ENCODE measurements around the gene HTR2B. TPM values are rescaled to one million over a fixed set of nuclear protein-coding genes. Genes with fewer than 3 reads are reported as not detected.

HTR2B gene
- total RNA-seq, 1 experiment from 2014 or later = not detected

DNA sequence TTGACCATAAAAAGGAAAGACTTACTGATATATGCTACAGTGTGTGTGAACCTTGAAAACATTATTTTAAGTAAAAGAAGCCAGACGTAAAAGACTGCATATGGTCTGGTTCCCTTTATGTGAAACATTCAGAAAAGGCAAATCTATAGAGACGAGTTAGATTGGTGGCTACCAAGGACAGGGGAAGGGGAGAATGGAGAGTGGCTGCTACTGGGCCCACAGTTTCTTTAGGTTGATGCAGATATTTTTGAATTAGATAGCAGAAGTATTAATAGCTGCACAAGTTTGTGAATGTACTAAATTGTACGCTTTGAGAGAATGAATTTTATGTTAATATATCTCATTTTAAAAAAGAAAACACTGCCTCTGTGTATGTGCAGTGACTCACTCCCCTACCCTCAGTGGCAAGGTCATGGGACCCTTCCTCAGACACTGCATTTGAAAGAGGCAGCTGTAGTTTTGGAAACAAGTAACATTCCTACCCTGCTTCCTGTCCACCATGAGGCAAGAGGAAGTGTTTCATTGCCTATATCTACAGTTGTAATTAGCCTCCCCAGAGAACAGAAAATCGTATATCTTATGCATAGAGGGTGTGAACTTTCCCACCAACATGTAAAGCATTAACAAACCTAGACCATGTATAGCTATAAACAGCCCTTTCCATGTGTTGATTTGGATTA is 43.8 kb upstream of the HTR2B start:
- no peak for ATAC-seq
- H2AFZ ChIP-seq (ENCODE audit: low read depth, low read length, poor library complexity, severe bottlenecking) = no peak overlapping the region
- H3K4me2 ChIP-seq (ENCODE audit: low read length) = no peak overlapping the region
- no peak overlapping the region for H3K27ac ChIP-seq (ENCODE audit: low read depth, low read length)
- H3K4me1 ChIP-seq (ENCODE audit: control insufficient read depth in 1 of 2, insufficient read depth in 2 of 2, low read length in 2 of 2) = no peaks in the 10 kb centered on the region
- peaks cover 15 to 52% of the 10 kb centered on the region in 2 experiments; a peak in 3 of 4 replicates for H3K36me3 ChIP-seq (ENCODE audit: control insufficient read depth in 1 of 2, insufficient read depth in 2 of 2, low read length in 2 of 2)
- RAD21 ChIA-PET (ENCODE audit: low non-redundant PET in 1 of 2, low total read pairs in 2 of 2, uncharacterized antibody in 2 of 2, unreplicated experiment in 2 of 2) = no interaction called here
- 0 out of 2 replicates have a peak, but pooled peaks cover 4% of the 10 kb centered on the region for H4K20me1 ChIP-seq (ENCODE audit: insufficient read depth)
- no TSS peak for BruUV-seq (replicated peaks)
- POLR2A ChIA-PET = no interaction called here
- no peak overlapping the region for H3K9ac ChIP-seq (ENCODE audit: low read length)
- H3K9me2 ChIP-seq (ENCODE audit: insufficient read depth) = no peaks in the 10 kb centered on the region
- no peaks in the 10 kb centered on the region for H3K27me3 ChIP-seq (ENCODE audit: insufficient read depth, low read length)
- intact Hi-C loops (cut with micrococcal nuclease) = no loop called here
- TF ChIP-seq, protein P1, sequence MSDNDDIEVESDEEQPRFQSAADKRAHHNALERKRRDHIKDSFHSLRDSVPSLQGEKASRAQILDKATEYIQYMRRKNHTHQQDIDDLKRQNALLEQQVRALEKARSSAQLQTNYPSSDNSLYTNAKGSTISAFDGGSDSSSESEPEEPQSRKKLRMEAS (IDR thresholded peaks at IDR 0.05) = no peak
- no peak for TF ChIP-seq FOSL1 (IDR thresholded peaks at IDR 0.05; ENCODE audit: low read depth)
- TF ChIP-seq POLR2A (IDR thresholded peaks at IDR 0.05; ENCODE audit: borderline replicate concordance, extremely low read depth, insufficient read depth, insufficient read length) = no peak
- no peak for TF ChIP-seq CEBPB (IDR thresholded peaks at IDR 0.05; ENCODE audit: low read depth)
- TF ChIP-seq JUND (IDR thresholded peaks at IDR 0.05) = no peak
- DNase-seq (ENCODE audit: low read depth, low spot score) = no peak
- H3K4me3 ChIP-seq (replicated peaks in 1 of 2; ENCODE audit: low read depth in 1 of 2, low read length in 2 of 2) = no peak overlapping the region
- H3K79me2 ChIP-seq (ENCODE audit: insufficient read depth, low read length) = no peaks in the 10 kb centered on the region
- no peaks in the 10 kb centered on the region for H3K9me3 ChIP-seq (ENCODE audit: control insufficient read depth in 1 of 2, insufficient read depth in 1 of 2, low read depth in 1 of 2, low read length in 2 of 2)
- CTCF ChIA-PET = no interaction called here

DNA sequence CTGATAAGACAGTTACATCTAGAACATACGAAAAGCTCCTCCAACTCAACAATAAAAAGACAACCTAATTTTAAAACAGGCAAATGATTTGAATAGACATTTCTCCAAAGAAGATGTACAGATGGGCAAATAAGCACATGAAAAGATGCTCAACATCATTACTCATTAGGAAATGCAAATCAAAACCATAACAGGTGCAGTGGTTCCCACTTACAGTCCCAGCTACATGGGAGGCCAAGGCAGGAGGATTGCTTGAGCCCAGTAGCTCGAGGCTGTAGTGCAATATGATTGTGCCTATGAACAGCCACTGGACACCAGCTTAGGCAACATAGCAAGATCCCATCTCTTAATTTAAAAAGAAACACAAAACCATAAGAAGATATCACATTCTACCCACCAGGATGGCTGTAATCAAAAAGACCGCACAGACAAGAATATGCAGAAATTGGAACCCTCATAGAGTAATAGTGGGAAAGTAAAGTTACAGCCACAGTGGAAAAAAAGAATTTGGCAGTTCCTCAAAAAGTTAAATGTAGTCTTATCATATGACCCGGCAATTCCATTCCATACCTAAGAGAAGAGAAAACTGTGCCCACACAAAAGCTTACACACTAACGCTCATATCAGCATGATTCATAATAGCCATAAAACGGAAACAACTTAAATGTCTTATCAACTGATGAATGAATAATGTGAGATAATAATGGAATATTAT is 43.1 kb upstream of the HTR2B start:
- intact Hi-C loops (cut with micrococcal nuclease) = no loop called here
- Histone ChIP-seq H4K20me1 (ENCODE audit: insufficient read depth) (0 out of 2 replicates have a peak, but pooled peaks cover 4% of the 10 kb centered on the region), H3K27me3 (ENCODE audit: insufficient read depth, low read length) (no peaks in the 10 kb centered on the region), H2AFZ (ENCODE audit: low read depth, low read length, poor library complexity, severe bottlenecking) (no peak overlapping the region), H3K79me2 (ENCODE audit: insufficient read depth, low read length) (no peaks in the 10 kb centered on the region), H3K4me2 (ENCODE audit: low read length) (no peak overlapping the region), H3K9me3 (ENCODE audit: control insufficient read depth in 1 of 2, insufficient read depth in 1 of 2, low read depth in 1 of 2, low read length in 2 of 2) (no peaks in the 10 kb centered on the region), H3K9ac (ENCODE audit: low read length) (no peak overlapping the region), H3K4me1 (ENCODE audit: control insufficient read depth in 1 of 2, insufficient read depth in 2 of 2, low read length in 2 of 2) (no peaks in the 10 kb centered on the region), H3K36me3 (ENCODE audit: control insufficient read depth in 1 of 2, insufficient read depth in 2 of 2, low read length in 2 of 2) (peaks cover 14 to 50% of the 10 kb centered on the region in 2 experiments; a peak in 3 of 4 replicates), H3K4me3 (replicated peaks in 1 of 2; ENCODE audit: low read depth in 1 of 2, low read length in 2 of 2) (no peak overlapping the region), H3K9me2 (ENCODE audit: insufficient read depth) (no peaks in the 10 kb centered on the region), H3K27ac (ENCODE audit: low read depth, low read length) (no peak overlapping the region)
- POLR2A ChIA-PET = no interaction called here
- RAD21 ChIA-PET (ENCODE audit: low non-redundant PET in 1 of 2, low total read pairs in 2 of 2, uncharacterized antibody in 2 of 2, unreplicated experiment in 2 of 2) = no interaction called here
- ATAC-seq = no peak
- DNase-seq (ENCODE audit: low read depth, low spot score) = no peak
- CTCF ChIA-PET = no interaction called here
- BruUV-seq (replicated peaks) = no TSS peak
- no peak for TF ChIP-seq CBX3 (IDR thresholded peaks at IDR 0.05; ENCODE audit: low read depth)
- TF ChIP-seq, protein P1 (IDR thresholded peaks at IDR 0.05) = no peak
- no peak for TF ChIP-seq SP1 (IDR thresholded peaks at IDR 0.05; ENCODE audit: low read depth)
- TF ChIP-seq ZNF274 (IDR thresholded peaks at IDR 0.05; ENCODE audit: low read depth, low read length) = no peak
- no peak for TF ChIP-seq EZH2 (IDR thresholded peaks at IDR 0.05)
- TF ChIP-seq EGR1 (IDR thresholded peaks at IDR 0.05; ENCODE audit: low read depth) = no peak
- TF ChIP-seq FOSL1 (IDR thresholded peaks at IDR 0.05; ENCODE audit: low read depth) = no peak
- TF ChIP-seq, protein P2, sequence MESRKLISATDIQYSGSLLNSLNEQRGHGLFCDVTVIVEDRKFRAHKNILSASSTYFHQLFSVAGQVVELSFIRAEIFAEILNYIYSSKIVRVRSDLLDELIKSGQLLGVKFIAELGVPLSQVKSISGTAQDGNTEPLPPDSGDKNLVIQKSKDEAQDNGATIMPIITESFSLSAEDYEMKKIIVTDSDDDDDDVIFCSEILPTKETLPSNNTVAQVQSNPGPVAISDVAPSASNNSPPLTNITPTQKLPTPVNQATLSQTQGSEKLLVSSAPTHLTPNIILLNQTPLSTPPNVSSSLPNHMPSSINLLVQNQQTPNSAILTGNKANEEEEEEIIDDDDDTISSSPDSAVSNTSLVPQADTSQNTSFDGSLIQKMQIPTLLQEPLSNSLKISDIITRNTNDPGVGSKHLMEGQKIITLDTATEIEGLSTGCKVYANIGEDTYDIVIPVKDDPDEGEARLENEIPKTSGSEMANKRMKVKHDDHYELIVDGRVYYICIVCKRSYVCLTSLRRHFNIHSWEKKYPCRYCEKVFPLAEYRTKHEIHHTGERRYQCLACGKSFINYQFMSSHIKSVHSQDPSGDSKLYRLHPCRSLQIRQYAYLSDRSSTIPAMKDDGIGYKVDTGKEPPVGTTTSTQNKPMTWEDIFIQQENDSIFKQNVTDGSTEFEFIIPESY (IDR thresholded peaks at IDR 0.05; ENCODE audit: extremely low read depth, insufficient replicate concordance, low read length) = no peak
- TF ChIP-seq ELF1 (IDR thresholded peaks at IDR 0.05; ENCODE audit: borderline replicate concordance, low read depth) = no peak
- TF ChIP-seq REST (IDR thresholded peaks at IDR 0.05; ENCODE audit: low read depth) = no peak
